ENCODE results near the gene KCNH1. TPM values are rescaled to one million over a fixed set of nuclear protein-coding genes. Genes with fewer than 3 reads are reported as not detected.

KCNH1 gene
- total RNA-seq, 1 donor from 2014 or later, result under 0.01 TPM

DNA sequence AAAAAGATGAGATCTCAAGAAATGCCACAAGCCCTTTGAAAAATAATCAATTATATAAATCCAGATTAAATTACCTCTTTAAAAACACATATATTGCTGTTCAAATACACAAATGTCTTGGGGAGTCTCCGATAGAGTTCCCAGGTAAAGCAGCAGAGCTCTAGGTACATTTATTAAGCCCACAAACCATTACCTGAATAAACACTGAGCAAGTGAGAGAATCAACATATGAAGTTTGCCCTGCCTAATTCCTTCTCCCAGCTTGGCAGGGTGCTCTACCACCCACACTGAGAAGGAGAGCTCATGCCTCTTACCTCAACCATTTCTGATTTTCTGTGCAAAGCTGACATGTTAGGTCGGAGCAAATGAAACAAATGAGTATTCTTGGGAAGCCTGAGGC, 402.4 kb downstream of the KCNH1 start:
- Histone ChIP-seq H3K27me3 (ENCODE audit: control insufficient read depth, insufficient read depth, low read length) (no peaks in the 10 kb centered on the region), H3K4me3 (ENCODE audit: low read depth, low read length) (no peak overlapping the region), H3K36me3 (ENCODE audit: control insufficient read depth, insufficient read depth, low read length) (no peaks in the 10 kb centered on the region)
- no peak for DNase-seq (ENCODE audit: low read depth)
- FAIRE-seq, result no peak
- TF ChIP-seq, protein P1, sequence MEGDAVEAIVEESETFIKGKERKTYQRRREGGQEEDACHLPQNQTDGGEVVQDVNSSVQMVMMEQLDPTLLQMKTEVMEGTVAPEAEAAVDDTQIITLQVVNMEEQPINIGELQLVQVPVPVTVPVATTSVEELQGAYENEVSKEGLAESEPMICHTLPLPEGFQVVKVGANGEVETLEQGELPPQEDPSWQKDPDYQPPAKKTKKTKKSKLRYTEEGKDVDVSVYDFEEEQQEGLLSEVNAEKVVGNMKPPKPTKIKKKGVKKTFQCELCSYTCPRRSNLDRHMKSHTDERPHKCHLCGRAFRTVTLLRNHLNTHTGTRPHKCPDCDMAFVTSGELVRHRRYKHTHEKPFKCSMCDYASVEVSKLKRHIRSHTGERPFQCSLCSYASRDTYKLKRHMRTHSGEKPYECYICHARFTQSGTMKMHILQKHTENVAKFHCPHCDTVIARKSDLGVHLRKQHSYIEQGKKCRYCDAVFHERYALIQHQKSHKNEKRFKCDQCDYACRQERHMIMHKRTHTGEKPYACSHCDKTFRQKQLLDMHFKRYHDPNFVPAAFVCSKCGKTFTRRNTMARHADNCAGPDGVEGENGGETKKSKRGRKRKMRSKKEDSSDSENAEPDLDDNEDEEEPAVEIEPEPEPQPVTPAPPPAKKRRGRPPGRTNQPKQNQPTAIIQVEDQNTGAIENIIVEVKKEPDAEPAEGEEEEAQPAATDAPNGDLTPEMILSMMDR (IDR thresholded peaks at IDR 0.05; ENCODE audit: insufficient read depth, low read length, severe bottlenecking), result no peak

DNA sequence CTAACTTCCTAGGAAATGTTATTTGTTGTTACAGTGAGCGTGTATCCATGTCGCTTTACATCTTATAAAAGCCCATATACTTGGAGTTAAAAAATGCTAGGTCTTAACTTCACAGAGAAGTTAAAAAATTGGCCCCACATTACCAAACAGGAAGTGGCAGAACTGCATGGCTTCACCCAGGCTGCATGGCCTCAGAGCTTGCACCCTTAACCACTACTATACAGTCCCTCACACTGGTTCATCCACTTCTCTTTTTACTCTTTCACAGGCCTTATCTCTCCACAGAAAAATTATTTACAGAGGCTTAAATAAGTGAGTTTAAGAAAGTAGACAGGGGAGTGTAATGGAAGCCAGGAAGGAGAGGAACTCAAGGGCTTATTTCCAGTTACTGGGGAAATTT, 402.8 kb downstream of the KCNH1 start:
- DNase-seq (ENCODE audit: low read depth), result no peak
- no peak for FAIRE-seq
- H3K36me3 ChIP-seq (ENCODE audit: control insufficient read depth, insufficient read depth, low read length), result no peaks in the 10 kb centered on the region
- TF ChIP-seq, protein P1 (IDR thresholded peaks at IDR 0.05; ENCODE audit: insufficient read depth, low read length, severe bottlenecking), result no peak
- H3K4me3 ChIP-seq (ENCODE audit: low read depth, low read length), result no peak overlapping the region
- H3K27me3 ChIP-seq (ENCODE audit: control insufficient read depth, insufficient read depth, low read length), result no peaks in the 10 kb centered on the region

DNA sequence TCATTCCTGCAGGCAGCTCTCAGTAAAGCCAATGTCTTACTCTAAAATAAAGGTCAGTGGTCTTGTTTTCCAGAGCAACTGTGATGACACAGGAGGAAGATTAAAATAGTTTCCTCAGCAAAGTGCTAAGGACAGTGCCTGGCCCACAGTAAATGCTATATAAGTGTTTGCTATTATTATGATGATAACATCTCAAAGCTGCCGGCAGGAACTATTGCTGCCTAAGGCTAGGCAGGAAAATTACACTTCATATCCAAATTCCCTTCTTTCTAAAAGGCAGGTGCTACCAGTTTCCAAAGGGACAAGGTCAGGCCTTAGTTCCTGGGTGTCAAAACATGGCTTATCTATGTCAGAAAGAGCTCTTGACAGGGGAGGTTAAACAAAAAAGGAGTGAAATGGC, 403.9 kb downstream of the KCNH1 start:
- no peak overlapping the region for H3K4me3 ChIP-seq (ENCODE audit: low read depth, low read length)
- FAIRE-seq, result no peak
- H3K27me3 ChIP-seq (ENCODE audit: control insufficient read depth, insufficient read depth, low read length), result no peaks in the 10 kb centered on the region
- TF ChIP-seq, protein P1 (IDR thresholded peaks at IDR 0.05; ENCODE audit: insufficient read depth, low read length, severe bottlenecking), result no peak
- DNase-seq (ENCODE audit: low read depth), result no peak
- H3K36me3 ChIP-seq (ENCODE audit: control insufficient read depth, insufficient read depth, low read length), result no peaks in the 10 kb centered on the region

DNA sequence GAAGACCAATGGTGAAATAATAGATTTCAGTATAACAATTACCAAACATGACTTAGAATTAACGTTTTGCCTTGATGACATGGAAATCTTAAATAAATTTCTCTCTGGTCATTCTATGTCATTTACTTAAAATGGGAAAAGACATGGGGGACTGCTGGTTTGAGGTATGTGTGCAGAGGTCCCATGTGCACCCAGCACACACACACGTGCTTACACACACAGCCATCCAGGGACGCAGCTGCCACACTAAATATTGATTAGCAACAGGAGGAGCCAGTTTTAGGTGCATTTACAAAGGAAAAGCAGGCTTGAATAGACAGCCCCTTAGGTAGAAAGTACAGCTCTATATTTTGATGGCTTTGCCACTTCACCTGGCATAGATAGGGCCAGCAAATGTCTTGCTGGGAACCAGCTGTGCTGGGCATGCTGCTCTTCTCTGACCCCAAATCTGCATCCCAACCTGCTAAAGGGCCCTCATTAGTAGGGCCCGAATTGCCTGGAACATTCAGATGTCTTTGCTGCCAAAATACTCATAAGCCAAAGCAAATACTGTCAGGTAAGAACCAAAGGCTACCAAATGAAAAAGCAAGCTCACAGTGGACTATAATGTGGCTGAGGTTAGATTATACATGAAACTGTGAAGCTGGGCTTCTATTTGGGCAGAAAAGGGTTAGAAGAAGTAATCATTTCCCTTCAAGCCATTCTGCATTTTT, 405.4 kb downstream of the KCNH1 start:
- Histone ChIP-seq H3K27me3 (ENCODE audit: control insufficient read depth, insufficient read depth, low read length) (no peaks in the 10 kb centered on the region), H3K4me3 (ENCODE audit: low read depth, low read length) (no peak overlapping the region), H3K36me3 (ENCODE audit: control insufficient read depth, insufficient read depth, low read length) (no peaks in the 10 kb centered on the region)
- TF ChIP-seq, protein P1 (IDR thresholded peaks at IDR 0.05; ENCODE audit: insufficient read depth, low read length, severe bottlenecking), result no peak
- DNase-seq (ENCODE audit: low read depth) (no peak), FAIRE-seq (no peak)

DNA sequence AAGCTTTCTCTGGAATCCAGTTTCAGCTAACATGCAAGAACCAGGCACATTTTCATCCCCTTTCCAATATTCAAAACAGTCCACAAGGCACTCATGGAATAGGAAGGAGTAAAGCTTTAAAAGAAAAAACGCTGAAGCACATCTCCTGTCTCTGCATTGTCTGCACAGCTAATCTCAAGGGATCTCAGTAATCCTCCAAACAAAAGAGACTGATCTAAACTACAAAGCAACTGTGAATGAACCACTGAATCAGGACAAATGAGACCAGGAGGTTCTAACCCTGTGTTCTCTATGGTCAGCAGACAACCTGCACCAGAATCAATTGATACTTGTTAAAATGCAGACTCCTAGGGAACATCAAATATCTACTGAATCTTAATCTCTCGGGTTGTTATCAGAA, 406.2 kb downstream of the KCNH1 start:
- H3K27me3 ChIP-seq (ENCODE audit: control insufficient read depth, insufficient read depth, low read length), result no peaks in the 10 kb centered on the region
- no peak for DNase-seq (ENCODE audit: low read depth)
- no peak for FAIRE-seq
- TF ChIP-seq, protein P1 (IDR thresholded peaks at IDR 0.05; ENCODE audit: insufficient read depth, low read length, severe bottlenecking), result no peak
- H3K36me3 ChIP-seq (ENCODE audit: control insufficient read depth, insufficient read depth, low read length), result no peaks in the 10 kb centered on the region
- H3K4me3 ChIP-seq (ENCODE audit: low read depth, low read length), result no peak overlapping the region

DNA sequence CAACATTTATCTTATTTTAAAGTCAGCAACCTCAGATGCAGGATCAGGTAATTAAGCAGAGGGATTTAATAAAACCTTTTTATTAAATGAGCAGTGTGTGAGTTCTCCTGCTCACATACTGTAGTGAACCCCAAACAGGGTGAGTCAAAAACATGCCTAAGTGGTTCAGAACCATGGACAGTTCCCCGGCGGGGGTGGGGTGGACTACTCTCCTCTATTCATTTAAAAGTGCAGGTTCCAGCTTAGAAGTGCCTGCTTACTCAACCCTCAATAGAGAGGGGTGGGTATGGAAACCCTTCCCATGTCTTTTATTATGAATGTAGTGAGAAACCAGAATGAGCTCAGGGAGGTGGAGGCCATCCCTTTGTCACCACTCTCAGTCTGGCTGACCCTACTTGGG, 407.3 kb downstream of the KCNH1 start:
- H3K27me3 ChIP-seq (ENCODE audit: control insufficient read depth, insufficient read depth, low read length), result no peaks in the 10 kb centered on the region
- no peaks in the 10 kb centered on the region for H3K36me3 ChIP-seq (ENCODE audit: control insufficient read depth, insufficient read depth, low read length)
- FAIRE-seq, result no peak
- H3K4me3 ChIP-seq (ENCODE audit: low read depth, low read length), result no peak overlapping the region
- TF ChIP-seq, protein P1 (IDR thresholded peaks at IDR 0.05; ENCODE audit: insufficient read depth, low read length, severe bottlenecking), result no peak
- DNase-seq (ENCODE audit: low read depth), result peak; percentile 5
